Colonic mucosa (tissue), 4 donors: ENCODE data around the gene RIN1. TPM values are rescaled to one million over a fixed set of nuclear protein-coding genes. Genes with fewer than 3 reads are reported as not detected.

Source experiments
- DNase-seq: peaks from one replicate; pipeline ENCODE4 v3.0.0-alpha.2; 2020
- H3K27ac ChIP-seq: fragments of 200-600 bp; one replicate; pipeline ENCODE4 v1.8.0; 2021
- H3K27me3 ChIP-seq: fragments of 200-600 bp; one replicate; pipeline ENCODE4 v1.8.0; 2021
- H3K36me3 ChIP-seq: fragments of 200-600 bp; one replicate; pipeline ENCODE4 v1.8.0; 2021
- H3K4me1 ChIP-seq: fragments of 200-600 bp; one replicate; pipeline ENCODE4 v1.8.0; 2021; ENCODE audit warnings: mild to moderate bottlenecking
- H3K4me3 ChIP-seq: fragments of 200-600 bp; one replicate; pipeline ENCODE4 v1.8.0; 2021
- H3K9ac ChIP-seq, 2 donors: one replicate each; pipeline ENCODE4 v1.7.0; 2013; ENCODE audit warnings: control low read depth in 2 of 2, low read depth in 2 of 2, low read length in 2 of 2
- H3K9me3 ChIP-seq: fragments of 200-600 bp; one replicate; pipeline ENCODE4 v1.8.0; 2021
- intact Hi-C: fragments of 100-400 bp; cut with DNase I; formaldehyde crosslinking; loops from one replicate; pipeline ENCODE4 v1.14.1; 2022
- total RNA-seq, 2 donors: library from RNA; stranded (reverse); fragmentation: NEBNext Ultra II Directional in 1 of 2; extraction: Animal tissue kit (Norgen Biotek cat#: 25700) in 1 of 2; gene quantifications; one replicate each; pipeline ENCODE4 v1.2.1, GENCODE V29; 2021
- TF ChIP-seq, protein P1 (sequence below): fragments of 200-600 bp; IDR thresholded peaks from one replicate; pipeline ENCODE4 v1.8.0; 2022; ENCODE audit warnings: antibody characterized with exemption, mild to moderate bottlenecking
- donor health status: healthy.
- donor health status: DM: no; HTN: no; CAD: no.
- donor health status: DM: no; HTN: no; CAD: no.

The RIN1 gene
- total RNA-seq, 2 donors from 2014 or later: 11.6 to 20.0 TPM

DNA sequence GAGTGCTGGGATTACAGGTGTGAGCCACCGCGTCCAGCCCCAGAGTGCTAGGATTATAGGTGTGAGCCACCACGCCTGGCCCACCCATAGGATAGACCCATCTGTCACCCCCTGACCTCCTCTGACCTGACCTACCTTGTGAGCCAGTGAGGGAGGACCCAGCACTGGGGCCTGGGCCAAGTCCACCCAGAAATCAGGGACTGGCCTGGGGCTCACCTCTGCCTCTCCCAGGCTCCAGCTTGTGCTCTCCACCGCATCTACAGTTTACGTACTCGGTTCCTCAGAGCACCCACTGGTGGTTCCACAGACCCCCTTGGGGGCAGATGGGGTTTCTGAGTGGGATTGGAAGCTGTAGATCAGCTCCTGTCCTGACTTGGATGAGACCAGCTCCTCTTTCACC is 28.9 kb upstream of the RIN1 start:
- H3K9me3 ChIP-seq: no peaks in the 10 kb centered on the region
- no peaks in the 10 kb centered on the region for H3K4me1 ChIP-seq
- intact Hi-C loops: no loop called here
- no peak for DNase-seq
- H3K9ac ChIP-seq: no peak overlapping the region
- H3K27ac ChIP-seq: no peak overlapping the region
- no peak overlapping the region for H3K4me3 ChIP-seq
- TF ChIP-seq, protein P1, sequence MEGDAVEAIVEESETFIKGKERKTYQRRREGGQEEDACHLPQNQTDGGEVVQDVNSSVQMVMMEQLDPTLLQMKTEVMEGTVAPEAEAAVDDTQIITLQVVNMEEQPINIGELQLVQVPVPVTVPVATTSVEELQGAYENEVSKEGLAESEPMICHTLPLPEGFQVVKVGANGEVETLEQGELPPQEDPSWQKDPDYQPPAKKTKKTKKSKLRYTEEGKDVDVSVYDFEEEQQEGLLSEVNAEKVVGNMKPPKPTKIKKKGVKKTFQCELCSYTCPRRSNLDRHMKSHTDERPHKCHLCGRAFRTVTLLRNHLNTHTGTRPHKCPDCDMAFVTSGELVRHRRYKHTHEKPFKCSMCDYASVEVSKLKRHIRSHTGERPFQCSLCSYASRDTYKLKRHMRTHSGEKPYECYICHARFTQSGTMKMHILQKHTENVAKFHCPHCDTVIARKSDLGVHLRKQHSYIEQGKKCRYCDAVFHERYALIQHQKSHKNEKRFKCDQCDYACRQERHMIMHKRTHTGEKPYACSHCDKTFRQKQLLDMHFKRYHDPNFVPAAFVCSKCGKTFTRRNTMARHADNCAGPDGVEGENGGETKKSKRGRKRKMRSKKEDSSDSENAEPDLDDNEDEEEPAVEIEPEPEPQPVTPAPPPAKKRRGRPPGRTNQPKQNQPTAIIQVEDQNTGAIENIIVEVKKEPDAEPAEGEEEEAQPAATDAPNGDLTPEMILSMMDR: no peak
- H3K27me3 ChIP-seq: no peaks in the 10 kb centered on the region
- H3K36me3 ChIP-seq: no peaks in the 10 kb centered on the region

DNA sequence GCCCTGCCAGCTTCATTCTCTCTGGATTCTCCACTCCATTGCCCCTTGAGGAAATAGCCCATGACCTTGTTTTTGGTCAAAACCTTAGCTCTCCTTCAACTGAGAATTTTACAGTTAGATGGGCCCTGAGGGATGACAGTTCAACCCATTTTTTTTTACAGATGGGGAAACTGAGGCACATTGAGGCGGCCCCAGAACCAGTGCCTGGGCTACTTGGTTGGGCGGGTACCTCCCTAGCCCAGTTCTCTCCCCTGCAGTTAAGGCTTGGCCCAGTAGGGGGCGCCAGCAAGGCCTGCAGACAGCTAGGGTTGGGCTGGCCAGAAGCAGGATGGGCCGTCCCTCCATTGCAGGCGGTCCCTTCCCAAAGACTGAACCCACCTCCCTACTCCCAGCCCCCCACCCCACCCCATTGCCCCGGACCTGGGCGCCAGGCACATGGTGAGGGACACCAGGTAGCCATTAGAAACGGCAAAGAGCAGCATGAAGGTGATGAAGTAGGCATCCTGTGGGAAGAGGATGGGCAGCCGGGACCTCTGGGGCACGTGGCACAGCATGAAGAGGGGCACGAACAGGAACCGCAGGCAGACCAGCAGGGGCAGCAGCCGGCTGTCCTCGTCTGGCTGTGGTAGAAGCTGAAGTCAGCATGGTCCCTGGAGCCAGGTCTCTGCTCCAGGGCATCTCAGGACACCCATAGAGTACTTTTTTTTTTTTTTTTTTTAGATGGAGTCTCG is 27.7 kb upstream of the RIN1 start:
- intact Hi-C loops: no loop called here
- H3K9ac ChIP-seq: no peak overlapping the region
- TF ChIP-seq, protein P1: peak; percentile 63
- H3K27me3 ChIP-seq: no peaks in the 10 kb centered on the region
- no peak overlapping the region for H3K27ac ChIP-seq
- no peaks in the 10 kb centered on the region for H3K9me3 ChIP-seq
- H3K36me3 ChIP-seq: no peaks in the 10 kb centered on the region
- DNase-seq: peak; percentile 80
- no peak overlapping the region for H3K4me3 ChIP-seq
- no peaks in the 10 kb centered on the region for H3K4me1 ChIP-seq

DNA sequence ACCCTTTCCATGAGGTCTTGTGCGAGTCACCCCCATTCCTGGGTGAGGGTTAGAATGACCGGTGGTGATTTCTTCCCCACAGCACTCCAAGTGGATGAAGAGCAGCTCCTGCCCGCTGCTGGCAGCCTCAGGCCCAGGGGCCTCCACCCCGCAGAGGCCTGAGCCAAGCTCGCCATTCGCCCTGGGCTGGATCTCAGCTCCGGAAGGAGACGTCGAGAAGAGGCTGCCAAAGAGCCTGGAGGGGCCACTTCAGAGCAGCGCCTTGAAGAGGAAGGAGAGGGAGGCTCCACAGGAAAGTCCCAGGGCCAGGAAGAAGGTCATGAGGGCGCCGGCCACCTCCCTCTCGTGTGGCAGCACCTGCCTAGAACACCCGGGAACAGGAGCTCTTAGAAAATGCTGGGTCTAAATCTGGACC is 27.0 kb upstream of the RIN1 start:
- H3K27ac ChIP-seq: no peak overlapping the region

DNA sequence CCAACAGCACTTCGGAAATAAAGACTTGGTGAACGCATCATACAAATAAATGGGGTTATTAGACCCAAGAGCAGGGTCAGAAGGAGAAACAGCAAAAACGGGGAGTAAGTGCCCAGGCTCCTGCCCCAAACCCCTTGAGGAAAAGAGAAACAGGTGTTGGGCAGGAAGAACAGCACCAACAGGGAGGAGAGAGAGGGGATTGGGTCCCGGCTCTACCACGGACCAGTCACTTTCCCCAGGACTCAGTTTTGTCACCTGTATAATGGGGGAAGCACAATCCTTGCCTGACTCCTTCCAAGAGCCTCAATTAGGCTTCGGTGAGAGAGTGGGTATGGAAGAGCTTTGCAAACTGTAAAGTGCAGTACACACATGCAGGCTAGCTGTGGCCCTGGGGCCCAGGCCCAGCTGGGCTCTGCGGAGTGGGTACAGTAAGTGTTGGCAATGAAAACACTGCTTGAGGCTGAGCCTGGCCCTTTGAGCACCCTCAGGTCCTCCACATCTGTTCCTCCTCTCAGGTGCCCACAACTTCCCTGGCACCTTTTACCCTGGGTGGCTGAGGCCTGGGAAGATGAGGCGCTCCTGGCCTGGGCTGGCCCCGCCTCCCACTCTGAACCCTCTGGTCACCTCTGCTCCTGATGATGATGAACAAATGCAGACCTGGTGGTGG is 26.4 kb upstream of the RIN1 start:
- TF ChIP-seq, protein P1: no peak
- no peak for DNase-seq
- no peaks in the 10 kb centered on the region for H3K36me3 ChIP-seq

More for the DNA sequence above, 27.0 kb upstream of the RIN1 start:
- TF ChIP-seq, protein P1: no peak
- Histone ChIP-seq H3K27me3 (no peaks in the 10 kb centered on the region), H3K4me3 (no peak overlapping the region), H3K9me3 (no peaks in the 10 kb centered on the region), H3K36me3 (no peaks in the 10 kb centered on the region), H3K9ac (no peak overlapping the region), H3K4me1 (no peaks in the 10 kb centered on the region)
- no peak for DNase-seq
- intact Hi-C loops: no loop called here

DNA sequence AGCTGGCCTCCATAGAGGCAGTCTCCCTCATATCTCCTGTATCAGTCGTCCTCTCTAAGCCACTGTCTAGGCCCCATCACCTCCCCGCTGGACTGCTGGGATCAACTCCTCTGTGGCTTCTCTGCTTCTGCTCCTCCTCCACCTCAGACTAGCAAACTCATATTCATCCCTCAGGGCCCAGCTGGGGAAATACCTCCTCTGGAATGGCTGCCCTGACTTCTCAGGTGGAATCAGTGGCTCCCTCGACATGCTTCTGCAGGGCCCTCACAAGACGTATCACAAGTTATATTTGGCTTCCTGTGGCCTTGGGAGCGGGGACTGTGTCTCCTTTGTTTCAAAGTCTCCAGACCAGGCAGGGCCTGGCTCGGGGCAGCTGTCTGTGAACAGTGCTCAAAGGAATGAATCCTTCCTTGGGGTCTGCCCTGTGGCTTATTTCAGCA is 25.3 kb upstream of the RIN1 start:
- Histone ChIP-seq H3K9ac (no peak overlapping the region), H3K9me3 (no peaks in the 10 kb centered on the region), H3K27ac (no peak overlapping the region), H3K4me1 (no peaks in the 10 kb centered on the region), H3K4me3 (no peak overlapping the region), H3K27me3 (no peaks in the 10 kb centered on the region), H3K36me3 (no peaks in the 10 kb centered on the region)
- DNase-seq: no peak
- intact Hi-C loops: no loop called here
- TF ChIP-seq, protein P1: no peak

More for the DNA sequence above, 26.4 kb upstream of the RIN1 start:
- intact Hi-C loops: no loop called here
- no peaks in the 10 kb centered on the region for H3K4me1 ChIP-seq
- H3K4me3 ChIP-seq: no peak overlapping the region
- no peak overlapping the region for H3K27ac ChIP-seq
- H3K9ac ChIP-seq: no peak overlapping the region
- H3K27me3 ChIP-seq: no peaks in the 10 kb centered on the region
- no peaks in the 10 kb centered on the region for H3K9me3 ChIP-seq
